MM.1S (cell line): ENCODE results near the gene PKN1.

ENCODE experiments used
- DNase-seq: peaks from one replicate; pipeline ENCODE4 v3.0.0-alpha.2; 2015
- H2AFZ ChIP-seq: fragments of 300-600 bp; sonication (generic); 2 replicates; pipeline ENCODE4 v1.6.0; 2016; ENCODE audit warnings: antibody characterized with exemption, low read length
- H3F3A ChIP-seq: fragments of 300-600 bp; sonication (generic); 2 replicates; pipeline ENCODE4 v1.6.1; 2016; ENCODE audit warnings: mild to moderate bottlenecking, antibody characterized with exemption, low read length, moderate library complexity, mixed read lengths; ENCODE audit not compliant: insufficient read depth
- H3K27ac ChIP-seq: fragments of 300-600 bp; sonication (generic); 2 replicates; pipeline ENCODE4 v1.5.1; 2016; ENCODE audit warnings: mild to moderate bottlenecking, low read length
- H3K27me3 ChIP-seq: fragments of 300-600 bp; sonication (generic); replicated peaks from 2 replicates; pipeline ENCODE4 v1.6.0; 2016; ENCODE audit warnings: low read length; ENCODE audit not compliant: insufficient read depth
- H3K36me3 ChIP-seq: fragments of 300-600 bp; sonication (generic); replicated peaks from 2 replicates; pipeline ENCODE4 v1.6.1; 2016; ENCODE audit warnings: mild to moderate bottlenecking, low read length, mixed read lengths; ENCODE audit not compliant: insufficient read depth
- H3K4me1 ChIP-seq: fragments of 300-600 bp; sonication (generic); 2 replicates; pipeline ENCODE4 v1.6.1; 2016; ENCODE audit warnings: low read length, mixed read lengths
- H3K4me2 ChIP-seq: fragments of 300-600 bp; sonication (generic); 2 replicates; pipeline ENCODE4 v1.6.0; 2016; ENCODE audit warnings: low read depth, low read length
- H3K4me3 ChIP-seq: fragments of 300-600 bp; sonication (generic); 2 replicates; pipeline ENCODE4 v1.5.1; 2016; ENCODE audit warnings: low read length, mixed read lengths
- H3K79me2 ChIP-seq: fragments of 300-600 bp; sonication (generic); 2 replicates; pipeline ENCODE4 v1.6.1; 2016; ENCODE audit warnings: mixed run types, low read length, mixed read lengths
- H3K9ac ChIP-seq: fragments of 300-600 bp; sonication (generic); 2 replicates; pipeline ENCODE4 v1.6.1; 2016; ENCODE audit warnings: low read length, mixed read lengths
- H3K9me2 ChIP-seq: fragments of 300-600 bp; sonication (generic); replicated peaks from 2 replicates; pipeline ENCODE4 v1.6.1; 2016; ENCODE audit warnings: mild to moderate bottlenecking, low read length, mixed read lengths; ENCODE audit not compliant: insufficient read depth
- H3K9me3 ChIP-seq: fragments of 300-600 bp; sonication (generic); replicated peaks from 2 replicates; pipeline ENCODE4 v1.6.1; 2016; ENCODE audit warnings: mild to moderate bottlenecking, low read length, mixed read lengths; ENCODE audit not compliant: insufficient read depth
- H4K20me1 ChIP-seq: fragments of 300-600 bp; sonication (generic); 2 replicates; pipeline ENCODE4 v1.6.1; 2016; ENCODE audit warnings: mild to moderate bottlenecking, low read length, moderate library complexity, mixed read lengths; ENCODE audit not compliant: insufficient read depth
- CTCF ChIP-seq: fragments of 300-600 bp; sonication (generic); IDR thresholded peaks from 2 replicates; pipeline ENCODE4 v1.5.1; 2016; ENCODE audit warnings: antibody characterized with exemption, low read length, mixed read lengths
- EZH2 ChIP-seq: fragments of 300-600 bp; sonication (generic); optimal IDR thresholded peaks from 2 replicates; pipeline ENCODE3; 2017; ENCODE audit warnings: low read depth, mild to moderate bottlenecking, antibody characterized with exemption, low read length, mixed read lengths
- EZH2phosphoT487 ChIP-seq: fragments of 300-600 bp; sonication (generic); IDR thresholded peaks from 2 replicates; pipeline ENCODE4 v1.6.1; 2018; ENCODE audit warnings: antibody characterized with exemption, low read length

PKN1 gene

GRCh38 chr19:14507704-14508542, 74.8 kb downstream of the PKN1 start:
- H3K4me2 ChIP-seq, result no peak overlapping the region
- H3K27ac ChIP-seq, result no peak overlapping the region; the same call in 1 of the 2 replicates
- H3K36me3 ChIP-seq, result no peaks in the 10 kb centered on the region
- H3F3A ChIP-seq, result peaks cover 7% of the 10 kb centered on the region
- no peak overlapping the region for H3K9ac ChIP-seq
- no peak for TF ChIP-seq EZH2phosphoT487
- H3K4me1 ChIP-seq, result peaks cover 14% of the 10 kb centered on the region; the same call in 1 of the 2 replicates
- H3K9me3 ChIP-seq, result no peaks in the 10 kb centered on the region
- H3K27me3 ChIP-seq, result no peaks in the 10 kb centered on the region
- DNase-seq, result no peak
- no peaks in the 10 kb centered on the region for H4K20me1 ChIP-seq
- H3K79me2 ChIP-seq, result no peaks in the 10 kb centered on the region
- H2AFZ ChIP-seq, result no peak overlapping the region
- H3K4me3 ChIP-seq, result no peak overlapping the region
- H3K9me2 ChIP-seq, result no peaks in the 10 kb centered on the region

GRCh38 chr19:14510311-14511228, 77.5 kb downstream of the PKN1 start:
- TF ChIP-seq EZH2phosphoT487 (no peak), EZH2 (no peak), CTCF (no peak)
- H3F3A ChIP-seq, result peaks cover 28% of the 10 kb centered on the region
- H3K79me2 ChIP-seq, result peaks cover 12% of the 10 kb centered on the region
- H3K27ac ChIP-seq, result no peak overlapping the region
- H3K4me3 ChIP-seq, result no peak overlapping the region
- no peak overlapping the region for H2AFZ ChIP-seq
- H3K9ac ChIP-seq, result no peak overlapping the region
- H3K9me2 ChIP-seq, result no peaks in the 10 kb centered on the region
- peaks cover 14% of the 10 kb centered on the region; the same call in 1 of the 2 replicates for H3K4me1 ChIP-seq
- H4K20me1 ChIP-seq, result 0 out of 2 replicates have a peak, but pooled peaks cover 8% of the 10 kb centered on the region
- DNase-seq, result no peak
- no peaks in the 10 kb centered on the region for H3K27me3 ChIP-seq
- H3K4me2 ChIP-seq, result no peak overlapping the region
- no peaks in the 10 kb centered on the region for H3K9me3 ChIP-seq
- H3K36me3 ChIP-seq, result peaks cover 12% of the 10 kb centered on the region

GRCh38 chr19:14511229-14511593, 78.1 kb downstream of the PKN1 start:
- peaks cover 28% of the 10 kb centered on the region for H3F3A ChIP-seq
- no peak overlapping the region for H3K27ac ChIP-seq
- peaks cover 18% of the 10 kb centered on the region for H3K4me1 ChIP-seq
- H3K79me2 ChIP-seq, result peaks cover 19% of the 10 kb centered on the region
- no peaks in the 10 kb centered on the region for H3K9me3 ChIP-seq
- H3K36me3 ChIP-seq, result peaks cover 18% of the 10 kb centered on the region
- no peaks in the 10 kb centered on the region for H3K9me2 ChIP-seq
- no peak for TF ChIP-seq EZH2phosphoT487
- TF ChIP-seq EZH2, result no peak
- TF ChIP-seq CTCF, result no peak
- H3K4me3 ChIP-seq, result no peak overlapping the region
- H3K9ac ChIP-seq, result no peak overlapping the region
- no peak for DNase-seq
- H2AFZ ChIP-seq, result no peak overlapping the region
- no peaks in the 10 kb centered on the region for H3K27me3 ChIP-seq
- H3K4me2 ChIP-seq, result no peak overlapping the region
- H4K20me1 ChIP-seq, result peaks cover 9% of the 10 kb centered on the region
